GM18505 (cell line): Measurements from ENCODE around the gene PACS2.

ENCODE experiments used
- ATAC-seq: cut with Tn5 transposase; IDR thresholded peaks from one replicate; pipeline ENCODE4 v1.9.1; 2021; ENCODE audit not compliant: unreplicated experiment
- POLR2A ChIP-seq: IDR thresholded peaks from 4 replicates; pipeline ENCODE4 v1.6.1; 2011; ENCODE audit warnings: borderline replicate concordance; ENCODE audit not compliant: insufficient read depth, insufficient read length; ENCODE audit errors: extremely low read depth

Gene PACS2

DNA sequence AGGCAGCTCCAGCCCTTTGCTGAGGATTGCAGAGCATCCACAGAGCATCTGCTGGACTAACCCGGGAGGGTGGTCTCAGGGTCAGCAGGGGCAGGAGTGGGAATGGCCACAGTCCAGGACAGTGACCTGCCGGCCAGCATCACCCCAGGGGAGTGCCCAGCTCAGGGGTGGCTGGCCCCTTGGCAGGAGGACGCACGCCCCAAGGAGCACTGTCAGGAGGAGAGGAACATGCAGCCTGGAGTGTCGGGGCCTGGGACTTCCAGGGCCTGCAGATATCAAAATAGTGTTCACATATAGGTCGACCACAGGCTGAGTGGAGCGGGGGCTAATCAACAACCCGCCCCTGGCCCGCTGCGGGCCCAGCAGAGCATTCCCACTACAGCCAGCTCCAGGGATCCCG lies 50.6 kb downstream of the PACS2 start:
- no peak for ATAC-seq
- no peak for TF ChIP-seq POLR2A

GRCh38 chr14:105365681-105366080 lies 51.1 kb downstream of the PACS2 start:
- TF ChIP-seq POLR2A, result no peak
- no peak for ATAC-seq

GRCh38 chr14:105366386-105367074 lies 52.0 kb downstream of the PACS2 start:
- no peak for TF ChIP-seq POLR2A
- ATAC-seq, result no peak

GRCh38 chr14:105367116-105368031 lies 52.8 kb downstream of the PACS2 start:
- no peak for TF ChIP-seq POLR2A
- ATAC-seq, result no peak

DNA sequence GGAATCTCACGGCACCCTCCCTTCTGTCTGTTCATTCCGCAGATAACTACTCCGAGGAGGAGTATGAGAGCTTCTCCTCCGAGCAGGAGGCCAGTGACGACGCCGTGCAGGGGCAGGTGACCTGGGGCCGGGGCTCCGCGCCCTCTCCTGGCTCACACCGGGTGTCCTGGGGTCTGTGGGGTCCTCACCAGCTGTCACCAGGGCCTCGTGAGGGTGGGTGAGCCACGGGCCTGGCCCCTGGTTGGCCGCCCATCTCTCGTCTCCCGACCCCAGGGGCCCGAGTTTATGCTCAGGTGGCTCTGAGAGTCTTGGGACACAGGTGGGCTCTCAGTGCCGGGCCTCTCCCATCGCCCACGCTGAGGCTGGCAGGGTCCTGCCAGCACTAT lies 53.5 kb downstream of the PACS2 start:
- no peak for TF ChIP-seq POLR2A
- ATAC-seq, result no peak

- no peak for TF ChIP-seq POLR2A
- ATAC-seq, result no peak
Observed at GRCh38 chr14:105368426-105368825, 53.9 kb downstream of the PACS2 start.

DNA sequence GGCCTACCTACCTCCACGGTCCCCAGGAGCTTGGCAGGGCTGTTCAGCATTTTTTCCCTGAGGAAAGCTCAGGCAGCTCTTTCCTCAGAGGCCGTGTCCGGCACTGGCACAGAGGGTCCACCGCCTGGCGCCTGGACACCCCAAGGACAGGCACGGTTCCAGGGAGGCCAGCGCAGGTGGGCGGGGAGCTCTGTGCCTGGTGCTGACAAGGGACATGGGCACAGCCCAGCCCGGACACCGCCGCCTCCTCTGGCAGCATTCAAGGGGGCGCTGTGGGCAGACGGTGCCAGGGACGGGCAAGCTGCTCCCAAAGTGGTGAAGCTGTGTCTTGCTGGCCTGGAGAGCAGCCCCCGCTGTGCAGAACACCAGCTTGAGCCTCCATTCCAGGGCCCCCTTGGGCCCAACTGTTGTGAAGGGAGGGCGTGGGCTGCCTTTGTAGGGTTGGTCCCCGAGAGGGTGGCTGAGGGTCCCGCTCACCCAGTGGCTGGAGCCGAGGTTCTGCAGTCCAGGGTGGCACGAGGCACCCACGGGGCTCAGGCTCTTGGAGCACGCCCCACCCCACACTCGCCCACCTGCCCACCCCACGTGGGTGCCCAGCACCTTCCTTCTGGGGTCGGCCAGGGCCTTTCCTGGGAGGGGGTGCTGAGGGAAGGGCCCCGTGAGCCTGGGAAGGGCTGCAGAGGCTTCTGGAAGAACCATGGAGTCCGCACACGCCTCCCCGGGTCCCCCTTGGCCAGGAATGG lies 54.5 kb downstream of the PACS2 start:
- TF ChIP-seq POLR2A, result no peak
- no peak for ATAC-seq

DNA sequence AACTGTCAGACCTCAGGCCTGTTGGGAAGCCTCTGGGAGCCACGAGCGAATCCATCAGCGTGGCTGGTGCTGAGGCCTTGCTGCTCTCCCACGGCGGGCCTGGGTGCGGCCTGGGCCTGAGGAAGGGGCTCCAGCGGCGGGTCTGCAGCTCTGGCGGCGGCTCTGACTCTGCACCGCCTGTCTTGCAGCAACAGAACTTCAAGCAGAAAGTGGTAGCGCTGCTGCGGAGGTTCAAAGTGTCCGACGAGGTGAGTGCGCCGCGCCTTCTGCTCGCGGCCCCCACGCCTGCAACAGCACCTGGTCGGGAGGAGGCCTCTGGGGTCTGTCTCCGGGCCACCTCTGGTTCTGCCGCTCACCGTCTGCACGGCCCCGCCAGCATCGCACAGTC lies 55.1 kb downstream of the PACS2 start:
- no peak for ATAC-seq
- TF ChIP-seq POLR2A, result no peak

DNA sequence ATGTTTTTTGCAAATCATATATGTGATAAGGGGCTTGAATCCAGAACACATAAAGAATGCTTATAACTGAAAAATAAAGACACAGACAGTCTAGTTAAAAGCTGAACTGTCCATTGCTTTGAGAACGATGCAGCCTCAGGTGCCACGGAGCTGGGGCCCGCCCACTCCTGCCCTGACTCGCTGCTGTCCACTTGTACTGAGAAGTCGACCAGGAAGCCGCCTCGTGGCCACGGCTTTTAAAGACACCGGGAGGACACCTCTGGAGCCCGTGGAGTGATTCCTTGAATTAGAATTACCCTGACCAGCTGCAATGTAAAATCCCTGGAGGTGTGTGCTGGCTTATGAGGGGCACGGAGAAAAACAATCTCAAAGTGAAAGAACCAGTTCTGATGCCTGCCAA lies 59.8 kb downstream of the PACS2 start:
- ATAC-seq, result no peak
- TF ChIP-seq POLR2A, result no peak

GRCh38 chr14:105375635-105376057 lies 61.1 kb downstream of the PACS2 start:
- TF ChIP-seq POLR2A, result no peak
- ATAC-seq, result no peak

DNA sequence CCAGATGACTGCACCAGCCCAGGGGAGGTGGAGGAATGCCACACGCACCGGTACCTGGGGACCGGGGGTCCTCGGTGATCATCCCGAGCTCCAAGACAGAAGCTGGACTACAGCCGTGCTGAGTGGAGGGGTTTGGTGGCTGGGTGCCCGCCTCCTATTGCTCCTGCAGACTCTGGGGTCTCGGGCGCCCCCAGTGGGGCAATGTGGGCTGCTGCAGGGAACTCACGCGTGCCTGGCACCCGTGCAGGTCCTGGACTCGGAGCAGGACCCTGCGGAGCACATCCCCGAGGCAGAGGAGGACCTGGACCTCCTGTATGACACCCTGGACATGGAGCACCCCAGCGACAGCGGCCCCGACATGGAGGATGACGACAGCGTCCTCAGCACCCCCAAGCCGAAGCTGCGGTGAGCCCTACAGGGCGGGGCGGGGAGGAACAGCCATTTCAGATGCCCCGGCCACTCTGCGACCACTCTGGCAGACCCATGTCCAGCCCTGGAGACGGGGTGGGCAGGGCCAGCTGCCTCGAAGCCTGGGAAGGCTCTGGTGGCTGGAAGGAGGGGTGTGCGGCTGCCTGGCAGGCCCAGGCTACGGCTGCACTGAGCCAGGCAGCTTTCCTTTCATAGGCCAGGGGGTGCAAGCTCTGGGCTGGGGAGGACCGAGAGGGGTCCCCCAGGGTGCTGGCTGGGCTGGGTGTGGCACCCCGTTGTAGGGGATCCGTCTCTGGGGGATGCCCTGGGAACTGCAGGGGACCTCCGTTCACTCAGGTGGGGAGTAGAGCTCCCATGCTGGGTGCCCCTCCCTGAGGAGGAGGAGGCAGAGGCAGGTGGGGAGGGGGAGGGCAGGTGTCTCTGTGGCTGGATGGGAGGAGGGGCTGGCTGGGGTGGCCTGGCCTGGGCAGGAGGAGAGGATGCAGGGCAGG lies 62.2 kb downstream of the PACS2 start:
- ATAC-seq, result no peak
- TF ChIP-seq POLR2A, result no peak

DNA sequence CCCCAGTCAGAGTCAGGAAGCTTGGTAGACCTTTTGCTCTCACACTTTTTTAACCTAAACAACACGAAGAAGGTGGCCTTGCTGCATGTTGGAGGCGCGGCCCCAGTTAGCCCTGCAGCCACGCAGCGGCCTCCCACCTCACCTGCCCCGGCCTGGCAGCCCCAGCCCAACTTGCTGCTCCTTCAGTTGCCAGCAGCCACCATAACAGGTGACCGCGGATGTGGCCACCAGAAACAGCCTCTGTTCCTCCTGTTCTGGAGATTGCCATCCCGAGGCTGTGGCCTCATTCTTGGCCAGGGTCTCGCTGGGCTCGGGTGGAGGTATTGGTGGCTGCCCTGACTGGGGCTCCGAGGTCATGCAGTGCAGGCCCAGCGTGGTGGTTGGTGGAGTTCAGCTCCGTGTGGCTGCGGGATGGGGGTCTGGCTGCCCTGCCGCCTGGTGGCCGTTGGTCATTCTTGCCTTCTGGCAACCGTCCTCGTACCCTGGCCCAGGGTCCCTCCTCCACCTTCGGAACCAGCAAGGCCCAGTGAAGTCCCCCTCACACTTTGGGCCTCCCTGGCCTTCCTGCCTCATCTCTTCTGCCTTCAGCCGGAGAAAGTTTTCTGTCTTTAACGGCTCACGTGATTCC lies 63.1 kb downstream of the PACS2 start:
- TF ChIP-seq POLR2A, result no peak
- no peak for ATAC-seq
